SK-N-SH (cell line): ENCODE measurements around the gene TMEM25. TPM values are rescaled to one million over a fixed set of nuclear protein-coding genes. Genes with fewer than 3 reads are reported as not detected.

Experiments used
- CTCF ChIA-PET: fragments of 300-600, 350-600 bp; formaldehyde crosslinking; extraction: SDS; loops from one replicate; lab custom pipeline; 2021; lab: Yijun Ruan, JAX
- POLR2A ChIA-PET: fragments of 350-600 bp; sonication (Branson Sonifier 250); formaldehyde crosslinking; extraction: SDS; loops from one replicate; lab custom pipeline; 2020; ENCODE audit warnings: antibody characterized with exemption, inconsistent platforms; lab: Yijun Ruan, JAX
- DNase-seq: peaks from one replicate; pipeline ENCODE4 v3.0.0; 2012
- H2AFZ ChIP-seq: fragments of 200-600 bp; sonication (generic); 2 replicates; pipeline ENCODE4 v1.8.1; 2016; ENCODE audit warnings: antibody characterized with exemption, mild to moderate bottlenecking, low read depth
- H3F3A ChIP-seq: fragments of 200-600 bp; sonication (generic); replicated peaks from 2 replicates; pipeline ENCODE3; 2016; ENCODE audit warnings: antibody characterized with exemption, mild to moderate bottlenecking; ENCODE audit not compliant: insufficient read depth
- H3K27ac ChIP-seq, 2 experiments: fragments of 200-500 bp in 1 of 2; fragments of 200-600 bp in 1 of 2; sonication (Bioruptor generic) in 1 of 2; sonication (generic), shearing (Covaris generic) in 1 of 2; 2 replicates each; pipeline versions ENCODE4 v1.5.1 to v1.6.1; 2014 to 2016; ENCODE audit warnings: low read depth in 2 of 2, inconsistent platforms in 1 of 2, low read length in 1 of 2, mild to moderate bottlenecking in 1 of 2, mixed read lengths in 1 of 2
- H3K27me3 ChIP-seq: fragments of 200-600 bp; sonication (generic), shearing (Covaris generic); 2 replicates; pipeline ENCODE4 v1.6.1; 2016; ENCODE audit warnings: mixed run types; ENCODE audit not compliant: insufficient read depth
- H3K36me3 ChIP-seq, 2 experiments: fragments of 200-500 bp in 1 of 2; fragments of 200-600 bp in 1 of 2; sonication (Bioruptor generic) in 1 of 2; sonication (generic) in 1 of 2; replicated peaks in 1 of 2; 2 replicates each; pipeline versions ENCODE3 to v1.5.1; 2014 to 2016; ENCODE audit warnings: low read length in 1 of 2, mild to moderate bottlenecking in 1 of 2; ENCODE audit not compliant: insufficient read depth in 2 of 2, control insufficient read depth in 1 of 2
- H3K4me1 ChIP-seq, 2 experiments: fragments of 200-500 bp in 1 of 2; fragments of 200-600 bp in 1 of 2; sonication (Bioruptor generic) in 1 of 2; sonication (generic), shearing (Covaris generic) in 1 of 2; 2 replicates each; pipeline versions ENCODE4 v1.5.1 to v1.6.1; 2014 to 2016; ENCODE audit warnings: low read depth in 1 of 2, low read length in 1 of 2, mixed run types in 1 of 2; ENCODE audit not compliant: insufficient read depth in 2 of 2, control insufficient read depth in 1 of 2
- H3K4me2 ChIP-seq: fragments of 200-600 bp; sonication (generic), shearing (Covaris generic); 2 replicates; pipeline ENCODE4 v1.6.1; 2017; ENCODE audit warnings: mixed run types
- H3K4me3 ChIP-seq, 2 experiments: fragments of 200-500 bp in 1 of 2; fragments of 200-600 bp in 1 of 2; sonication (Bioruptor generic) in 1 of 2; sonication (generic), shearing (Covaris generic) in 1 of 2; 2 replicates each; pipeline versions ENCODE4 v1.5.1 to v1.8.1; 2014 to 2016; ENCODE audit warnings: low read depth in 2 of 2, inconsistent platforms in 1 of 2, low read length in 1 of 2, mild to moderate bottlenecking in 1 of 2, mixed read lengths in 1 of 2, moderate library complexity in 1 of 2
- H3K79me2 ChIP-seq: fragments of 200-600 bp; sonication (generic); 2 replicates; pipeline ENCODE4 v1.8.1; 2017; ENCODE audit warnings: mild to moderate bottlenecking; ENCODE audit not compliant: insufficient read depth
- H3K9ac ChIP-seq: fragments of 200-600 bp; sonication (generic); 2 replicates; pipeline ENCODE4 v1.6.1; 2017; ENCODE audit warnings: mixed run types
- H3K9me2 ChIP-seq: fragments of 200-600 bp; sonication (generic); 2 replicates; pipeline ENCODE4 v1.6.1; 2017; ENCODE audit warnings: mixed run types
- H3K9me3 ChIP-seq: fragments of 200-600 bp; sonication (generic); 2 replicates; pipeline ENCODE4 v1.6.1; 2017; ENCODE audit warnings: mixed run types, mild to moderate bottlenecking, moderate library complexity
- H4K20me1 ChIP-seq: fragments of 200-600 bp; sonication (generic); 2 replicates; pipeline ENCODE4 v1.6.1; 2017; ENCODE audit warnings: mild to moderate bottlenecking, mixed run types; ENCODE audit not compliant: insufficient read depth
- EZH2phosphoT487 ChIP-seq: fragments of 200-600 bp; sonication (generic); IDR thresholded peaks from 2 replicates; pipeline ENCODE4 v1.6.1; 2017; ENCODE audit warnings: low read depth, mixed run types, mild to moderate bottlenecking, antibody characterized with exemption, moderate library complexity, borderline replicate concordance
- FOXJ3 ChIP-seq: sonication (generic); formaldehyde crosslinking; IDR thresholded peaks from 2 replicates; pipeline ENCODE4 v1.5.1; 2020; ENCODE audit warnings: mild to moderate bottlenecking, missing genetic modification reagents
- FOXM1 ChIP-seq: IDR thresholded peaks from 2 replicates; pipeline ENCODE4 v1.4.0; 2012; ENCODE audit warnings: low read depth, mild to moderate bottlenecking
- GABPA ChIP-seq: IDR thresholded peaks from 2 replicates; pipeline ENCODE4 v1.4.0; 2012; ENCODE audit warnings: low read depth, mild to moderate bottlenecking
- IRF3 ChIP-seq: fragments of 150-350 bp; IDR thresholded peaks from 2 replicates; pipeline ENCODE4 v1.6.1; 2016; ENCODE audit warnings: mild to moderate bottlenecking, low read depth, low read length
- NFIC ChIP-seq: IDR thresholded peaks from 2 replicates; pipeline ENCODE4 v1.4.0; 2012; ENCODE audit warnings: borderline replicate concordance
- POLR2AphosphoS5 ChIP-seq: IDR thresholded peaks from 2 replicates; pipeline ENCODE4 v1.6.1; 2012; ENCODE audit warnings: low read depth, low read length
- RAD21 ChIP-seq: IDR thresholded peaks from 2 replicates; pipeline ENCODE4 v1.6.1; 2012; ENCODE audit warnings: mild to moderate bottlenecking, low read length
- REST ChIP-seq: IDR thresholded peaks from 2 replicates; pipeline ENCODE4 v1.6.1; 2012; ENCODE audit warnings: mild to moderate bottlenecking, low read depth, low read length, moderate library complexity
- RFX5 ChIP-seq: IDR thresholded peaks from 2 replicates; pipeline ENCODE4 v1.6.1; 2012; ENCODE audit warnings: mild to moderate bottlenecking, improper control_type of control experiment, low read length
- SIN3A ChIP-seq: IDR thresholded peaks from 2 replicates; pipeline ENCODE4 v1.6.1; 2012; ENCODE audit warnings: low read depth, mild to moderate bottlenecking, low read length, moderate library complexity, borderline replicate concordance
- SMC3 ChIP-seq: IDR thresholded peaks from 2 replicates; pipeline ENCODE4 v1.6.1; 2012; ENCODE audit warnings: low read depth, low read length, improper control_type of control experiment
- TAF1 ChIP-seq: IDR thresholded peaks from 2 replicates; pipeline ENCODE4 v1.6.1; 2012; ENCODE audit warnings: low read depth, mild to moderate bottlenecking, low read length, moderate library complexity, borderline replicate concordance
- TEAD4 ChIP-seq: IDR thresholded peaks from 2 replicates; pipeline ENCODE4 v1.4.0; 2012; ENCODE audit warnings: mild to moderate bottlenecking, borderline replicate concordance; ENCODE audit not compliant: insufficient read depth
- USF1 ChIP-seq: IDR thresholded peaks from 2 replicates; pipeline ENCODE4 v1.4.0; 2012; ENCODE audit warnings: low read depth, borderline replicate concordance
- YY1 ChIP-seq: IDR thresholded peaks from 2 replicates; pipeline ENCODE4 v1.4.0; 2012; ENCODE audit warnings: low read depth, mild to moderate bottlenecking
- WGBS: methylation state at CpG from one replicate; pipeline ENCODE4 v1.1.6; 2017; ENCODE audit warnings: low lambda C conversion rate; 5-methylcytosine and 5-hydroxymethylcytosine counted together
- polyA plus RNA-seq, 3 experiments: library from polyadenylated mRNA; depleted of rRNA; stranded (reverse); fragments of >200 nt; gene quantifications; 2 replicates each; pipeline ENCODE4 v1.2.3, GENCODE V29; 2012
- TF ChIP-seq, protein P1 (sequence below): IDR thresholded peaks from 2 replicates; pipeline ENCODE4 v1.4.0; 2012; ENCODE audit warnings: low read depth
- TF ChIP-seq, protein P2 (sequence below): fragments of 200-600 bp; sonication (generic); IDR thresholded peaks from 2 replicates; pipeline ENCODE4 v1.6.1; 2017; ENCODE audit warnings: antibody characterized with exemption, mild to moderate bottlenecking, moderate library complexity

TMEM25 gene
- polyA plus RNA-seq, 1 of the 3 experiments (the other 2 are of a cell fraction), result 30.0 TPM

GRCh38 chr11:118547132-118547531, 16.1 kb downstream of the TMEM25 start:
- POLR2A ChIA-PET, result interaction anchor here (0.7 kb wide), 1 partner anchor 1307 kb away, joined by 3 read pairs; no protein-coding TSS in a partner anchor
- Histone ChIP-seq H4K20me1 (no peaks in the 10 kb centered on the region), H3K79me2 (no peaks in the 10 kb centered on the region), H3K4me3 (no peak overlapping the region), H3K4me2 (no peak overlapping the region), H3K9me2 (no peaks in the 10 kb centered on the region), H2AFZ (no peak overlapping the region)
- CTCF ChIA-PET, result no interaction called here
- 96% methylated on average over 2 of the region's 2 CpGs for WGBS
- TF ChIP-seq, protein P1, sequence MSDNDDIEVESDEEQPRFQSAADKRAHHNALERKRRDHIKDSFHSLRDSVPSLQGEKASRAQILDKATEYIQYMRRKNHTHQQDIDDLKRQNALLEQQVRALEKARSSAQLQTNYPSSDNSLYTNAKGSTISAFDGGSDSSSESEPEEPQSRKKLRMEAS, result no peak
- no peak for TF ChIP-seq RAD21
- TF ChIP-seq REST, result no peak
- TF ChIP-seq TAF1, result no peak
- no peak for TF ChIP-seq NFIC
- TF ChIP-seq EZH2phosphoT487, result no peak
- no peak for TF ChIP-seq YY1
- TF ChIP-seq GABPA, result no peak
- TF ChIP-seq FOXJ3 (CRISPR knock-in tag), result no peak
- no peak for TF ChIP-seq RFX5
- TF ChIP-seq SIN3A, result no peak
- TF ChIP-seq SMC3, result no peak
- TF ChIP-seq FOXM1, result no peak
- TF ChIP-seq USF1, result no peak
- TF ChIP-seq, all 33 proteins: peak for 0
- Histone ChIP-seq H3K9me3 (no peaks in the 10 kb centered on the region), H3K27me3 (no peaks in the 10 kb centered on the region), H3F3A (peaks cover 3% of the 10 kb centered on the region), H3K36me3 (peaks cover 11 to 12% of the 10 kb centered on the region in 2 experiments), H3K9ac (no peak overlapping the region), H3K27ac (no peak overlapping the region), H3K4me1 (no peaks in the 10 kb centered on the region)
- DNase-seq, result no peak

- no peaks in the 10 kb centered on the region for H4K20me1 ChIP-seq
- 76% methylated on average over 4 of the region's 4 CpGs for WGBS
- H3K9me2 ChIP-seq, result no peaks in the 10 kb centered on the region
- ChIA-PET POLR2A (no interaction called here), CTCF (interaction anchor here (1.0 kb wide), 1 partner anchor 106 kb away, joined by 3 read pairs; no protein-coding TSS in a partner anchor)
- TF ChIP-seq, protein P2, sequence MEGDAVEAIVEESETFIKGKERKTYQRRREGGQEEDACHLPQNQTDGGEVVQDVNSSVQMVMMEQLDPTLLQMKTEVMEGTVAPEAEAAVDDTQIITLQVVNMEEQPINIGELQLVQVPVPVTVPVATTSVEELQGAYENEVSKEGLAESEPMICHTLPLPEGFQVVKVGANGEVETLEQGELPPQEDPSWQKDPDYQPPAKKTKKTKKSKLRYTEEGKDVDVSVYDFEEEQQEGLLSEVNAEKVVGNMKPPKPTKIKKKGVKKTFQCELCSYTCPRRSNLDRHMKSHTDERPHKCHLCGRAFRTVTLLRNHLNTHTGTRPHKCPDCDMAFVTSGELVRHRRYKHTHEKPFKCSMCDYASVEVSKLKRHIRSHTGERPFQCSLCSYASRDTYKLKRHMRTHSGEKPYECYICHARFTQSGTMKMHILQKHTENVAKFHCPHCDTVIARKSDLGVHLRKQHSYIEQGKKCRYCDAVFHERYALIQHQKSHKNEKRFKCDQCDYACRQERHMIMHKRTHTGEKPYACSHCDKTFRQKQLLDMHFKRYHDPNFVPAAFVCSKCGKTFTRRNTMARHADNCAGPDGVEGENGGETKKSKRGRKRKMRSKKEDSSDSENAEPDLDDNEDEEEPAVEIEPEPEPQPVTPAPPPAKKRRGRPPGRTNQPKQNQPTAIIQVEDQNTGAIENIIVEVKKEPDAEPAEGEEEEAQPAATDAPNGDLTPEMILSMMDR, result no peak
- TF ChIP-seq IRF3 (no peak), TEAD4 (no peak), SMC3 (no peak), POLR2AphosphoS5 (no peak)
- no peaks in the 10 kb centered on the region for H3K79me2 ChIP-seq
- no peaks in the 10 kb centered on the region for H3F3A ChIP-seq
- H3K4me3 ChIP-seq, result no peak overlapping the region
- no peak for DNase-seq
- no peak overlapping the region for H2AFZ ChIP-seq
- no peak overlapping the region for H3K27ac ChIP-seq
- H3K4me1 ChIP-seq, result no peaks in the 10 kb centered on the region
- no peak overlapping the region for H3K9ac ChIP-seq
- H3K4me2 ChIP-seq, result no peak overlapping the region
- no peaks in the 10 kb centered on the region for H3K9me3 ChIP-seq
- H3K36me3 ChIP-seq, result peaks cover 18 to 32% of the 10 kb centered on the region in 2 experiments
- no peaks in the 10 kb centered on the region for H3K27me3 ChIP-seq
Measured at GRCh38 chr11:118552341-118552740, 21.3 kb downstream of the TMEM25 start.
